Activated CD8-positive, alpha-beta memory T cell treated with anti-CD3 and anti-CD28 coated beads, Interleukin-2, amount 50 U/mL, for 4 hours (primary cell): Measurements from ENCODE around the gene GBX1.
A peak's percentile ranks its signal among the peaks of the same experiment; 100 is the strongest.

Experiments used
- DNase-seq: peaks from one replicate; pipeline ENCODE4 v3.0.0-alpha.2; 2020

Gene GBX1

DNA sequence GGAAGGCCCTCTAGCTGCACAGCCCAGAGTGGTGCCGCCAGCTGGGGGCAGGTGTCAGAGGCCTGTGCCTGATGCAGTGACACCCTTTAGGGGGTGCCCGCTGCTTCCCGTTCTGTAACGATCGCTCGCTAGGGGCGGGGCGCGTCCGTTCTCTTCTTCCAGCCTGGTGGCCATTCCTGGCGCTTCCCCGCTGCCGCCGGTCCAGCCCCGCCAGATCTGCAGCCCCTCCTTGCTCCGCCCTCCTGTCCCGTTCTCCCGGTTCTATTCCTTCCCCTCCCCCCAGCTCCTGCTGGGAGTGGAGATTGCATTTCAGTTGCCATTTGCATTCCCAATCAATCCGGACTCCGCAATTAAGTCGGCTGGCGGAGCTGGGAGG is 42.0 kb downstream of the GBX1 start:
- no peak for DNase-seq

DNA sequence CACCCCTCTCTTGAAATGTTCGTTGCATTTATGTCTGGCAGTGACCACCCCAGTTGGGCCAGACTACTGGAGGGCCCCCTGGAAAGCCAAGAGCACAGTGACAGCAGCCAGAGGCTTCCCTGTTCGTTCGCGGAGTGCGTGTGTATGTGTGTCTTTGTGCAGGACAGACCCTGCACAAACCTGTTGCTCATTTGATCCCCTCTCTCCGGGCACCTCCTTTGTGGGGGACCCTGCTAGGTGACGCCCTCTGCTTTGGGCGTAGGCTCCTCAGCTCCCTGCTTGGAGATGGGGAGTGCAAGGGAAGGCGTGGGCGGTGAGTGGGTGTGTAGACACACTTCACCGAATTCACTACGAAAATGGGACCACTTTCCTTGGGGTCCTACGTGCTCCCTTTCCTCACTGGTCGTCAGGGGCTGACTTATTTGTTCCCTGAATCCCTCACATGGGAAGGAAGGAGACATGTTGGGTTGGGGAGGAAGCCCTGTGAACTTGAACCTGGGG is 42.5 kb downstream of the GBX1 start:
- DNase-seq = no peak

DNA sequence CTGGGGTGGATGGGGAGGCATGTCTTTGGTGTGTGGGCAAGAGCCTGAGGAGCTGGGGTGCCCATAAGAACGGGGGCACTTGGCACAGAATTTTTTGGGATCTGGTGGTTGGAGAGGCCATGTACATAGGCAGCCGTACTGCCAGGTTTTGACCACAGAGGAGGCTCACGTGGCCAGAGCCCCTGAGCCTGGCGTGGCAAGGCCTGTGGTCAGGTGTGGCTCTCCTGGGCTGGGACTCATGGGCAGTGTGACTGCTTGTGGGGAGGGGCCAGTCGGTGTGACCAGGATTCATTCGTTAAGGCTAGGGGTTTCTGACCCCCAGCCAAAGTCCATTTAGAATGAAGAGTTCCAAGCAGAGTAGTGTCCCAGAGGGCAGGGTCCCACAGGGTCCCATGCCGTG is 43.0 kb downstream of the GBX1 start:
- DNase-seq = no peak

DNA sequence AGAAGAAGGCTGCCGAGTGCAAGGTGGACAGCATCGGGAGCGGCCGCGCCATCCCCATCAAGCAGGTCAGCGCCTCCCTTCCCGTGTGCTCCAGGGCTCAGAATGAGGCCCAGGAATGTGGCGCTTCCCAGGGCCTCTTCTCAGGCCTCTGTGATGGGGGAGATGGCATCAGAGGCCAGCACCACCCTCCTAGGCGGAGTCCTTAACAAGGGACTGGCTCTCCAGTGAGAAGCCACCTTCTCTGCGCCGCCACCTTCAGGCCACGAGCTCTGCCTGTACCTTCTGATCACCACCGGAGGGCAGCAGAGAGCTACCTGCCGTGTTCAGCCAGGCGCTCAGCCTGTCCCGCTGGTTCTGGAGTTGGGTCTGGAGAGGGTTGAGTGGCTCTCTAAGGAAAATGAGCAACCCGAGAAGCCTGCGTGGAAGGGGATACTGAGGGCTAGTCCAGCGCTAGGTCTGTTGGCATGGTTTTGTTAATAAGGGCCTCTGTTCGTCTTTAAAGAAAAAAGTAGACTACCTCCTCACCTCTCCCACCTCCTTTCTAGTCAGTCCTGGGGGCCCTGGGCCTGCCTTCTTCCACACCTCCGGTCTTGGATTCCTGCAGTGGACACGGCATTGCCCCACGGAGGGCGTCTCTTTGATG is 43.6 kb downstream of the GBX1 start:
- DNase-seq = peak; percentile 82

DNA sequence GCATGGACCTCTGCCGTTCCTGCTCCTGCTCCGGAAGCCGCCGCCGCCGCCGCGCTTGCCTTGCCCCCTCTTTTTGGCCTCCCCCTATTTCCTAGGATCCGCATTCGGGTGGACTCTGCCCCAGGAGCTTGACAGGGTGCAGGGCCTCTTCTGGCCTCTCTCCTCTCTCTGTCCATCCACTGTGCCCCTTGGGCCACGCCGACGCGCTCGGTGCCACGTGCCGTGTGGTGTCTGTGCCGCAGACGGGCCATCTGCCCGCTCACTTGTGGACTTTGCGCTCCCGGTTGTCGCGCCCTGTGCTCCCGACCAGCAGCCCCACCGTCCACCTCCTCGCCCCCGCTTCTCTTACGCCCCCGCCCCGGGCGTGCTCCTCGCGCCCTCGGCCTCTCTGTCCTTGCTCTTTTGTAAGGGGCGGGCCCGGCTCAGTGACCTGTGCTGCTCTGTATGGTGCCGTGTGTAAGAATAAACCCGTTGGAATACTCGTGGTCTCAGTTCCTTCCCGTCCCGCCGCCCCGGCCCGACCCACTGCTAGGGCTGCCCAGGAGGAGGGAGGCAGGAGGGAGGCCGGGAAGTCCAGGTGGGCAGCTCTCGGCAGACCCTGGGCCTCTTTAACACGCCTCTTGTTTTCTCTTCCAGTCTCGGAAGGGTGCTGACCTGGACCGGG is 44.2 kb downstream of the GBX1 start:
- DNase-seq = no peak

DNA sequence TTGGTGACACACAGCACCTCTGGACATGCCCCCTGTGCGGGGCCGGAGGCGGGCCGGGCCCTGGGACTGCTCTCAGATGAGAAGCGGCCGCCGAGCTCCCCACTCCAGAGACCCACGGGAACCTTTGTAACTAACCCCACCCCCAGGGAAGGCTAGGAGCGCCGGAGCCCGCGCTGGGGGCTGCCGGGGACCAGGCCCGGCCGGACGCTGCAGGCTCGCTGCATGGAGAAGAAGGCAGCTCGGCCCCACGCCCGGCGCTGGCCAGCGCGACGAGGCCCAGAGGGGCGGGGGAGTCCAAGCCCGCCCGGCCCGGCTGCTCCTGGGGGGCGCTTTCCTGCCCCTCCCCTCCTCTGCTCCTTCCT is 44.7 kb downstream of the GBX1 start:
- DNase-seq = no peak

- DNase-seq = no peak
Observed at GRCh38 chr7:151122276-151122675, 45.2 kb downstream of the GBX1 start.

- no peak for DNase-seq
Observed at GRCh38 chr7:151121380-151122170, 45.9 kb downstream of the GBX1 start.

- DNase-seq = no peak
Observed at GRCh38 chr7:151120896-151121295, 46.6 kb downstream of the GBX1 start.

- DNase-seq = no peak
Observed at GRCh38 chr7:151119902-151120301, 47.6 kb downstream of the GBX1 start.

DNA sequence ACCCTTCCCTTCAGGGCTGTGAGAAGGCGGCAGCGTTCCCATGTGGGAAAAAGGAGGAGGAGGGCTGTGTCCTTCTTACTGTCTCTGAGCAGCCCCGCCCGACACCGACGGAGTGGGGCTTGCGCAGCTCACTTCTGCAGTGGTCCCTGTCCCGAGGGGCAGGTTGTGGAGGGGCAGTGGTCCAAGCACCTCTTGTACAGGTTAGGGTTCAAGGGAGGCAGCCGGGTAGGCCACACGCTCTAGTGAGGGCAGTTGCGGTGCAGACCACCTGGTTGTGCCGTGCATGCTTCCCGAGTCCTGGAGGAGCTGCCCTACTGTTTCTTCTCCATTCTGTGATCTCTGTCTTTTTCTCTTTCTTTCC is 48.5 kb downstream of the GBX1 start:
- DNase-seq = no peak

DNA sequence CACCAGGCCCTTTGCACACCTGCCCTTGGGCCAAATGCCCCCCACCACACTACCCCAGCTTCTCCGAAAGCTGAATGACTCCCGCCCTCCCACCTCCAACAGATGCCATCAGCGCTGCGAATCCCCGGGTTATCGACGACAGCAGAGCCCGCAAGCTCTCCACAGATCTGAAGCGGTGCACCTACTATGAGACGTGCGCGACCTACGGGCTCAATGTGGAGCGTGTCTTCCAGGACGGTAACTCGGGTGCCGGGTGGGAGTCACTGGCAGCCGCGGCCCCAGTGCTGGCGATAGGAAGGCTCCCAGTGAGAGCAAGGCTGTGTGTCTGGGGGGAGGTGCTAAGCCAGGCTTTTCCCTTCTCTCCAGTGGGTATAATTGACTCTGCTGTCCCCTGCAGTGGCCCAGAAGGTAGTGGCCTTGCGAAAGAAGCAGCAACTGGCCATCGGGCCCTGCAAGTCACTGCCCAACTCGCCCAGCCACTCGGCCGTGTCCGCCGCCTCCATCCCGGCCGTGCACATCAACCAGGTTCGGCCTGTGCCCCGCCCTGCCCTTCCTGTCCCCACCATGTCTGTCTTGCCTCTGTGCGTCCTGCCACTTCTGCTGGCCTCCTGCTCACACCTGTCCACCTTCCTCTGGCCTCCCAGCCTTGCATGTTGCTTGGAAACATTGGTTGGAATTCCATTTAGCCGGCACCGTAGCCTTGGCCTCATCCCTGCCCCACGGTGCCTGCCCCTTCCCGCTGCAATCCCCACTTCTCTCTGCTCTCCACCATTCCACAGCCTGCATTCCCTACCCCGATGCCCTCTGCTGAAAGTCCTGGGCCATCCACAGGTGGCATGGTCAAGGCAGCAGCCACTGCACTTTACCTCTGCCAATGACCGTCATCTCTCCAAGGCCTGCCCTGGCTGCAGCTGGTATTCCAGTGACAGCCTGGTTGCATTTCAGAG is 49.1 kb downstream of the GBX1 start:
- no peak for DNase-seq

DNA sequence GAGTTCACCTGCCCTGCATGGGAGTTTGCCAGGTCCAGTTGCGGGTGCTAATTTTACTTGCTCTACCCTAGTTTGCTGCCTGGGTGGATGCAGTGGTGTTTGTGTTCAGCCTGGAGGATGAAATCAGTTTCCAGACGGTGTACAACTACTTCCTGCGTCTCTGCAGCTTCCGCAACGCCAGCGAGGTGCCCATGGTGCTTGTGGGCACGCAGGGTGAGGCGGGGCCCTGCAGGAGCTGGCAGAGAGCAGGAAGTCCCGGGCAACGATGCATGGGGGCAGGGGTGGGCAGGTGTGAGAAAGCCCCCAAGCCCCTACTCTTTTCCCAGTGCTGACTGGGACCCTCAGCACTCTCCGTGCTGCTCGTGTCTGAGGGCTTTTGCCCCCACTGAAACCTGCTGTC is 49.9 kb downstream of the GBX1 start:
- DNase-seq = peak; percentile 31

DNA sequence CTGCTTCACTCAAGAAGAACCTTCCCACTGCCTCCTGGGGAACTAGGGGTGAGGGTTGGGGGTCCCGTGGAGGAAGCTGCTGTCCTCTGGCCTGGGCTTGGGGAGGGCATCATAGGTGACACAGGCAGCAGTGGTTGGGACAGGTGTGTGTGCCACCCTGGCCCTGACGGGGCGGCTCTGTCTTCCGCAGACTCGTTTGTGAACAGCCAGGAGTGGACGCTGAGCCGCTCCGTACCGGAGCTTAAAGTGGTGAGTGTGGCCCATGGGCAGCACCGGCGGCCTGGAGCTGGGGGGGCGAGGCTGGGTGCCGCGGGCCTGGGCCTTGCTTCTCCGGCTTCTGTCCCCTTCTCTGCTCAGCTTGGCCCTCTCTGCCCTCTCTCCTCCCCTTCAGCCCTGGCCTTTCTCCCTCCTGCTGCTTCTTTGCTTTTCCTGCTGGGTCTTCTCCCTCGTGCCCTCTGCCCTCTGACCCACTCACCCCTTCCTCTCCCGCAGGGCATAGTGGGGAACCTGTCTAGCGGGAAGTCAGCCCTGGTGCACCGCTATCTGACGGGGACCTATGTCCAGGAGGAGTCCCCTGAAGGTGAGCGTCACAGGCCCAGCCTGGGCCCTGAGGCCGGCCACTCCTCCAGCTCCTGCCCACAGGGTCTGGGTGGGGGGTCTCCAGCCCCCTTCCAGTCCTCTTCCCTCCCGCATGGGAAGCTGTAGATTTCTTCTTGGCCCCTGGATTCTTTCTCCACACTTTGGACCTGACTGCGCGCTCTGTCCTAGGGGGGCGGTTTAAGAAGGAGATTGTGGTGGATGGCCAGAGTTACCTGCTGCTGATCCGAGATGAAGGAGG is 50.7 kb downstream of the GBX1 start:
- no peak for DNase-seq

- no peak for DNase-seq
Observed at GRCh38 chr7:151115836-151116418, 51.6 kb downstream of the GBX1 start.

- DNase-seq = peak; percentile 37
Observed at GRCh38 chr7:151115121-151115835, 52.2 kb downstream of the GBX1 start.

GRCh38 chr7:151114151-151115090 is 53.1 kb downstream of the GBX1 start:
- DNase-seq = no peak

DNA sequence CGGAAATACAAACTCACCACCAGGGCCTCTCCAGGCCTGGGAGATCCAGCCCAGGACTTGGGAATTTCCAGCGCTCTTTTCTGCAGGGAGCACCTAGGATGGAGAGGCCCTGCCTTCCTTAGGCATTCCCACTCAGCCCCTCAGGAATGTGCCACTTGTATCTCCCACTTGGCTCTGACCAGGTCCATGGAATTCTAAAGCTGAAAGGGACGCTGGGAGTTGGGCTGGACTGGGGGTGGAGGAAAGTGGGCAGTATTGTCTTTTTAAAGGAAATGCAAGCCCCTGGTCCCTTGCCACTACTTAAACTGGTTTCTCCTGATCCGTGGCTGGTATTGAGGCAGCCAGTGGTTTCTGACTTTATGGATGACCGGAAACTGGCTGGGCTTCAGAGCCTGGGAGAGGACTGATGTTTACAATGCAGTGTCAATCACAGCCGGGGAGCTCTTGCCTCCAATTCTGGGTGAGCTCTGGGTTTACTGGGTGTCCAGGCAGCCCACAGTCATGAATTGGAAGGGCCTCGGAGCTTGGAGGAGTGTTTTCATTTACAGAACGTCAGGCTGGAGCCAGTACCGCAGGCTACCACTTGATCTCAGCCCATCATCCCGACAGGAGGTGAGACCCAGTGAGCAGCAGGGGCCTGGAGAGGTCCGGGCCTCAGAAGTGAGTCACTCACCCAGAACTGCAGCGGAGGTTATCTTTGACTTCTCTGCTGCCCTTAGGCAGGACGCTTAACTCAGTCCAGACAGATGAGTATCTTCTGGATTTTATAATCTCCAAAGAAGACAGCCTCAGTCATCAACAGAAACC is 53.9 kb downstream of the GBX1 start:
- no peak for DNase-seq
